H1 (cell line): ENCODE measurements around the gene CEBPE. TPM values are rescaled to one million over a fixed set of nuclear protein-coding genes. Genes with fewer than 3 reads are reported as not detected.

Source experiments
- E2F6 ChIP-seq: IDR thresholded peaks from 2 replicates; pipeline ENCODE4 v1.6.1; 2012; ENCODE audit warnings: inconsistent platforms
- FOSL1 ChIP-seq: IDR thresholded peaks from 2 replicates; pipeline ENCODE4 v1.6.1; 2011; ENCODE audit warnings: mild to moderate bottlenecking, low read depth, low read length, moderate library complexity; ENCODE audit not compliant: insufficient read depth
- GABPA ChIP-seq: IDR thresholded peaks from 2 replicates; pipeline ENCODE4 v1.6.1; 2011; ENCODE audit warnings: mild to moderate bottlenecking, low read length, moderate library complexity, borderline replicate concordance; ENCODE audit not compliant: insufficient read depth
- KDM4A ChIP-seq: IDR thresholded peaks from one replicate; pipeline ENCODE4 v1.7.1; 2012; ENCODE audit warnings: low read depth, mild to moderate bottlenecking, moderate library complexity, low read length, inconsistent platforms; ENCODE audit not compliant: severe bottlenecking
- PHF8 ChIP-seq: fragments of 200-600 bp; sonication (generic); conservative IDR thresholded peaks from 2 replicates; pipeline ENCODE4 v1.7.1; 2012; ENCODE audit warnings: low read depth, mild to moderate bottlenecking, inconsistent platforms, low read length, moderate library complexity
- SP2 ChIP-seq: IDR thresholded peaks from 2 replicates; pipeline ENCODE4 v1.6.1; 2012; ENCODE audit warnings: mild to moderate bottlenecking, low read length, inconsistent platforms
- polyA plus RNA-seq, 7 experiments: library from polyadenylated mRNA; depleted of rRNA in 3 of 7; stranded (reverse) in 5 of 7; unstranded in 2 of 7; fragments of >200 nt in 5 of 7; fragments of 200-250 nt in 2 of 7; gene quantifications; 1 replicate in 5 of 7; 2 replicates in 1 of 7; 4 replicates in 1 of 7; pipeline versions ENCODE4 v1.2.1 to v1.2.3, GENCODE V29; 2011 to 2013; ENCODE audit warnings: missing spikeins in 2 of 7, mixed read lengths in 2 of 7
- total RNA-seq: library from RNA; stranded (reverse); fragmentation: NEBNext Ultra II Directional; extraction: Animal tissue kit (Norgen Biotek cat#: 25700); gene quantifications from 2 replicates; pipeline ENCODE4 v1.2.1, GENCODE V29; 2021

Gene CEBPE
- total and polyA plus RNA-seq, 2 of the 8 experiments (the other 6 are each of a cell fraction or from before 2014, with no cell fraction given) = 0.05 TPM; not detected in 1

- TF ChIP-seq E2F6 (no peak), KDM4A (no peak), GABPA (no peak), PHF8 (no peak), SP2 (no peak), FOSL1 (no peak)
Observed at GRCh38 chr14:23137813-23138535, 18.9 kb upstream of the CEBPE start (continued).
